ENCODE measurements around the gene FBLN7. TPM values are rescaled to one million over a fixed set of nuclear protein-coding genes. Genes with fewer than 3 reads are reported as not detected.

The FBLN7 gene
- total RNA-seq, 3 donors from 2014 or later = 21.8 to 24.3 (median 23.4) TPM

- DNase-seq = no peak
- peaks cover 4% of the 10 kb centered on the region for H3K27me3 Mint-ChIP-seq (ENCODE audit: low read depth)
- H3K9me3 Mint-ChIP-seq = no peaks in the 10 kb centered on the region
- peaks cover 27% of the 10 kb centered on the region for H3K4me1 Mint-ChIP-seq (ENCODE audit: low read depth)
- no peaks in the 10 kb centered on the region for H3K36me3 Mint-ChIP-seq (ENCODE audit: insufficient read depth)
- ATAC-seq = no peak
- no peak overlapping the region for H3K4me3 Mint-ChIP-seq
Measured at GRCh38 chr2:112175333-112175732, 37.1 kb downstream of the FBLN7 start.

GRCh38 chr2:112175958-112176573, 37.9 kb downstream of the FBLN7 start:
- DNase-seq (no peak), ATAC-seq (no peak)
- Mint-ChIP-seq H3K9me3 (no peaks in the 10 kb centered on the region), H3K4me3 (no peak overlapping the region), H3K27me3 (ENCODE audit: low read depth) (peaks cover 4% of the 10 kb centered on the region), H3K4me1 (ENCODE audit: low read depth) (peaks cover 31% of the 10 kb centered on the region), H3K36me3 (ENCODE audit: insufficient read depth) (no peaks in the 10 kb centered on the region)

- peaks cover 14% of the 10 kb centered on the region for H3K36me3 Mint-ChIP-seq (ENCODE audit: insufficient read depth)
- peaks cover 65% of the 10 kb centered on the region for H3K4me1 Mint-ChIP-seq (ENCODE audit: low read depth)
Measured at GRCh38 chr2:112181571-112182290, 43.5 kb downstream of the FBLN7 start.

GRCh38 chr2:112182581-112183034, 44.4 kb downstream of the FBLN7 start:
- H3K4me1 Mint-ChIP-seq (ENCODE audit: low read depth) = peaks cover 74% of the 10 kb centered on the region

More at GRCh38 chr2:112181571-112182290, 43.5 kb downstream of the FBLN7 start:
- ATAC-seq = peak; percentile 81 to 85
- Mint-ChIP-seq H3K27me3 (ENCODE audit: low read depth) (peaks cover 4% of the 10 kb centered on the region), H3K4me3 (peak overlapping the region; percentile 85), H3K9me3 (no peaks in the 10 kb centered on the region)
- DNase-seq = peak; percentile 70

GRCh38 chr2:112183327-112184025, 45.3 kb downstream of the FBLN7 start:
- Mint-ChIP-seq H3K9me3 (no peaks in the 10 kb centered on the region), H3K27me3 (ENCODE audit: low read depth) (peaks cover 4% of the 10 kb centered on the region), H3K4me1 (ENCODE audit: low read depth) (peaks cover 82% of the 10 kb centered on the region), H3K4me3 (peak overlapping the region; percentile 85), H3K36me3 (ENCODE audit: insufficient read depth) (peaks cover 14% of the 10 kb centered on the region)
- DNase-seq (no peak), ATAC-seq (no peak)

More at GRCh38 chr2:112182581-112183034, 44.4 kb downstream of the FBLN7 start:
- H3K4me3 Mint-ChIP-seq = peak overlapping the region; percentile 85
- H3K9me3 Mint-ChIP-seq = no peaks in the 10 kb centered on the region
- ATAC-seq (peak; percentile 47 to 53), DNase-seq (peak; percentile 57)
- peaks cover 4% of the 10 kb centered on the region for H3K27me3 Mint-ChIP-seq (ENCODE audit: low read depth)
- peaks cover 14% of the 10 kb centered on the region for H3K36me3 Mint-ChIP-seq (ENCODE audit: insufficient read depth)

GRCh38 chr2:112184121-112184520, 45.9 kb downstream of the FBLN7 start:
- ATAC-seq = no peak
- no peak for DNase-seq
- Mint-ChIP-seq H3K4me3 (peak overlapping the region; percentile 85), H3K9me3 (no peaks in the 10 kb centered on the region), H3K27me3 (ENCODE audit: low read depth) (peaks cover 2% of the 10 kb centered on the region), H3K4me1 (ENCODE audit: low read depth) (peaks cover 83% of the 10 kb centered on the region), H3K36me3 (ENCODE audit: insufficient read depth) (peaks cover 14% of the 10 kb centered on the region)

GRCh38 chr2:112185131-112185530, 46.9 kb downstream of the FBLN7 start:
- no peak for ATAC-seq
- no peaks in the 10 kb centered on the region for H3K9me3 Mint-ChIP-seq
- H3K27me3 Mint-ChIP-seq (ENCODE audit: low read depth) = peaks cover 2% of the 10 kb centered on the region
- DNase-seq = no peak
- H3K36me3 Mint-ChIP-seq (ENCODE audit: insufficient read depth) = peaks cover 14% of the 10 kb centered on the region
- H3K4me3 Mint-ChIP-seq = no peak overlapping the region
- H3K4me1 Mint-ChIP-seq (ENCODE audit: low read depth) = peaks cover 85% of the 10 kb centered on the region

- no peak for ATAC-seq
- Mint-ChIP-seq H3K27me3 (ENCODE audit: low read depth) (no peaks in the 10 kb centered on the region), H3K36me3 (ENCODE audit: insufficient read depth) (peaks cover 20% of the 10 kb centered on the region)
Measured at GRCh38 chr2:112187046-112187715, 49.0 kb downstream of the FBLN7 start.

GRCh38 chr2:112187805-112188596, 49.8 kb downstream of the FBLN7 start:
- H3K9me3 Mint-ChIP-seq = no peaks in the 10 kb centered on the region
- peaks cover 20% of the 10 kb centered on the region for H3K36me3 Mint-ChIP-seq (ENCODE audit: insufficient read depth)
- H3K4me1 Mint-ChIP-seq (ENCODE audit: low read depth) = peaks cover 88% of the 10 kb centered on the region
- peak; percentile 88 to 90 for ATAC-seq
- DNase-seq = peak; percentile 75
- peak overlapping the region; percentile 54 for H3K4me3 Mint-ChIP-seq
- H3K27me3 Mint-ChIP-seq (ENCODE audit: low read depth) = no peaks in the 10 kb centered on the region

More at GRCh38 chr2:112187046-112187715, 49.0 kb downstream of the FBLN7 start:
- no peak for DNase-seq
- H3K4me3 Mint-ChIP-seq = peak overlapping the region; percentile 54
- peaks cover 89% of the 10 kb centered on the region for H3K4me1 Mint-ChIP-seq (ENCODE audit: low read depth)
- no peaks in the 10 kb centered on the region for H3K9me3 Mint-ChIP-seq

GRCh38 chr2:112189001-112189556, 50.9 kb downstream of the FBLN7 start:
- H3K4me1 Mint-ChIP-seq (ENCODE audit: low read depth) = peaks cover 83% of the 10 kb centered on the region
- DNase-seq = no peak
- no peaks in the 10 kb centered on the region for H3K27me3 Mint-ChIP-seq (ENCODE audit: low read depth)
- ATAC-seq = peak in 1 of 2 donors; percentile 4
- peaks cover 15% of the 10 kb centered on the region for H3K36me3 Mint-ChIP-seq (ENCODE audit: insufficient read depth)
- H3K4me3 Mint-ChIP-seq = peak overlapping the region; percentile 54
- H3K9me3 Mint-ChIP-seq = no peaks in the 10 kb centered on the region

GRCh38 chr2:112194028-112194427, 55.8 kb downstream of the FBLN7 start:
- ATAC-seq (no peak), DNase-seq (no peak)
- H3K9me3 Mint-ChIP-seq = no peaks in the 10 kb centered on the region
- peaks cover 6% of the 10 kb centered on the region for H3K36me3 Mint-ChIP-seq (ENCODE audit: insufficient read depth)
- H3K4me3 Mint-ChIP-seq = no peak overlapping the region
- H3K4me1 Mint-ChIP-seq (ENCODE audit: low read depth) = peaks cover 59% of the 10 kb centered on the region
- H3K27me3 Mint-ChIP-seq (ENCODE audit: low read depth) = no peaks in the 10 kb centered on the region

- Mint-ChIP-seq H3K36me3 (ENCODE audit: insufficient read depth) (peaks cover 8% of the 10 kb centered on the region), H3K27me3 (ENCODE audit: low read depth) (no peaks in the 10 kb centered on the region), H3K4me3 (no peak overlapping the region), H3K9me3 (peaks cover 1% of the 10 kb centered on the region), H3K4me1 (ENCODE audit: low read depth) (peaks cover 54% of the 10 kb centered on the region)
- ATAC-seq = no peak
- DNase-seq = no peak
Measured at GRCh38 chr2:112194482-112194881, 56.3 kb downstream of the FBLN7 start.

- peaks cover 9% of the 10 kb centered on the region for H3K36me3 Mint-ChIP-seq (ENCODE audit: insufficient read depth)
- ATAC-seq = no peak
- H3K27me3 Mint-ChIP-seq (ENCODE audit: low read depth) = no peaks in the 10 kb centered on the region
- peaks cover 3% of the 10 kb centered on the region for H3K9me3 Mint-ChIP-seq
- peaks cover 46% of the 10 kb centered on the region for H3K4me1 Mint-ChIP-seq (ENCODE audit: low read depth)
- no peak overlapping the region for H3K4me3 Mint-ChIP-seq
- no peak for DNase-seq
Measured at GRCh38 chr2:112195167-112195766, 57.1 kb downstream of the FBLN7 start.
